GM12878 (cell line): Measurements from ENCODE around the gene ARHGAP19. TPM values are rescaled to one million over a fixed set of nuclear protein-coding genes. Genes with fewer than 3 reads are reported as not detected.

Experiments
- E2F4 ChIP-seq: IDR thresholded peaks from 2 replicates; pipeline ENCODE4 v1.6.1; 2012; ENCODE audit warnings: low read depth, low read length, improper control_type of control experiment
- EED ChIP-seq: sonication (generic); IDR thresholded peaks from 2 replicates; pipeline ENCODE4 v1.6.1; 2016; ENCODE audit warnings: antibody characterized with exemption, low read depth
- FOXM1 ChIP-seq: IDR thresholded peaks from 2 replicates; pipeline ENCODE4 v1.6.1; 2012; ENCODE audit warnings: low read depth, mild to moderate bottlenecking, inconsistent platforms, low read length, moderate library complexity
- GATAD2B ChIP-seq: fragments of 450-650 bp; conservative IDR thresholded peaks from 2 replicates; pipeline ENCODE4 v1.6.1; 2017; ENCODE audit warnings: low read depth, mild to moderate bottlenecking, moderate library complexity
- HCFC1 ChIP-seq: fragments of 150-350 bp; IDR thresholded peaks from 2 replicates; pipeline ENCODE4 v1.6.1; 2014; ENCODE audit warnings: low read length
- IKZF2 ChIP-seq, 2 experiments: fragments of 450-650 bp; IDR thresholded peaks; 2 replicates each; pipeline ENCODE4 v1.6.1; 2017; ENCODE audit warnings: mild to moderate bottlenecking in 2 of 2, moderate library complexity in 2 of 2
- RAD51 ChIP-seq: fragments of 450-650 bp; IDR thresholded peaks from 2 replicates; pipeline ENCODE4 v1.6.1; 2016; ENCODE audit warnings: moderate library complexity, mild to moderate bottlenecking, inconsistent platforms
- SMC3 ChIP-seq: IDR thresholded peaks from 2 replicates; pipeline ENCODE4 v1.6.1; 2011; ENCODE audit warnings: low read length, improper control_type of control experiment, borderline replicate concordance
- SREBF1 ChIP-seq: IDR thresholded peaks from 2 replicates; pipeline ENCODE4 v1.6.1; 2012; ENCODE audit warnings: mild to moderate bottlenecking, low read length
- TCF12 ChIP-seq: IDR thresholded peaks from 2 replicates; pipeline ENCODE4 v1.6.1; 2011; ENCODE audit warnings: low read depth, mild to moderate bottlenecking, low read length
- ZNF384 ChIP-seq: IDR thresholded peaks from 2 replicates; pipeline ENCODE4 v1.6.1; 2012; ENCODE audit warnings: low read depth, mild to moderate bottlenecking, low read length, improper control_type of control experiment, borderline replicate concordance
- ZNF687 ChIP-seq: fragments of 450-650 bp; IDR thresholded peaks from 2 replicates; pipeline ENCODE4 v1.6.1; 2017; ENCODE audit warnings: mild to moderate bottlenecking, moderate library complexity
- polyA plus RNA-seq, 11 experiments: library from polyadenylated mRNA; depleted of rRNA in 4 of 11; unstranded in 6 of 11; stranded (reverse) in 5 of 11; fragments of >200 nt; fragmentation: Nextera tagmentation in 4 of 11; fragmentation: Illumina TruSeq in 1 of 11; extraction: Ambion mirVana in 4 of 11; extraction: Trizol in 1 of 11; gene quantifications; 1 replicate in 1 of 11; 2 replicates in 10 of 11; pipeline versions ENCODE4 v1.2.1 to v1.2.3, GENCODE V29; 2011 to 2016; ENCODE audit warnings: inconsistent platforms in 2 of 11, missing spikeins in 2 of 11, low read depth in 1 of 11
- total RNA-seq, 4 experiments: library from RNA; depleted of rRNA in 3 of 4; stranded (reverse); fragments of >200 nt in 3 of 4; fragmentation: Illumina TruSeq in 1 of 4; extraction: Trizol in 1 of 4; gene quantifications; 2 replicates each; pipeline versions ENCODE4 v1.2.1 to v1.2.3, GENCODE V29; 2013 to 2021

ARHGAP19 gene
- total and polyA plus RNA-seq, 10 of the 15 experiments (the other 5 are each of a cell fraction or from before 2014, with no cell fraction given): 13.3 to 40.7 (median 22.6) TPM

DNA sequence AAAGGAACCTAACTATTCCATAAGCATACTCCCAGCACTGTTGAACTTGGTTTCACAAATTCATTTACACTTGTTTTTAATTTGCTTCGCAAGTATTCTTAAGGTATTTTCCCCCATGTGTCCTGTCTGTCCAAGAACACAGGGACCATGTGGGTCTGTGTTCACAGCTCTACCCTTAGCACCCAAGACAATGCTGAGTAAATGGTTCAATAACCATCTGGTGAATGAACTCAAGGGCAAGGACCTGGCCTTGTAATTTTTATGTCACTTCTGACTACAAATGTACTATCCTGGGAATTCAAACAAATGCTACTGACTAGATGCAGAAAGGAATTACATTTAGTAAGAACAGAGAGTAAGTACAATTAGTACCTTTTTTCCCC lies 63.7 kb downstream of the ARHGAP19 start (continued):
- TF ChIP-seq ZNF687 (no peak), SMC3 (no peak), TCF12 (no peak), FOXM1 (no peak), RAD51 (no peak), HCFC1 (no peak), ZNF384 (no peak), GATAD2B (no peak), IKZF2 (IDR thresholded peaks at IDR 0.05) (no peak), E2F4 (no peak), EED (no peak), SREBF1 (no peak)
